Measurements from ENCODE around the gene TTC23.
"Not testable (repeated sequence)": the region's sequence is repeated elsewhere in the genome, so short reads cannot be mapped to it uniquely, and the experiment has no call there.

TTC23 gene

GRCh38 chr15:99248000-99248715 lies 1.2 kb downstream of the TTC23 start:
- DNase-seq, result no peak

- DNase-seq, result no peak
Measured at GRCh38 chr15:99247062-99247461, 2.3 kb downstream of the TTC23 start.

GRCh38 chr15:99244306-99244705 lies 5.1 kb downstream of the TTC23 start:
- DNase-seq, result no peak

GRCh38 chr15:99241752-99242151 lies 7.6 kb downstream of the TTC23 start:
- DNase-seq, result no peak

GRCh38 chr15:99239545-99240198 lies 9.7 kb downstream of the TTC23 start:
- no peak for DNase-seq

GRCh38 chr15:99238849-99239248 lies 10.5 kb downstream of the TTC23 start:
- no peak for DNase-seq

GRCh38 chr15:99234160-99234559 lies 15.2 kb downstream of the TTC23 start:
- DNase-seq, result not testable (repeated sequence)

- no peak for DNase-seq
Measured at GRCh38 chr15:99232740-99233139, 16.6 kb downstream of the TTC23 start.

- DNase-seq, result no peak
Measured at GRCh38 chr15:99230867-99231266, 18.5 kb downstream of the TTC23 start.

- no peak for DNase-seq
Measured at GRCh38 chr15:99228120-99228770, 21.1 kb downstream of the TTC23 start.

GRCh38 chr15:99226802-99227201 lies 22.6 kb downstream of the TTC23 start:
- no peak for DNase-seq

GRCh38 chr15:99224372-99225214 lies 24.8 kb downstream of the TTC23 start:
- no peak for DNase-seq

GRCh38 chr15:99213187-99213811 lies 36.1 kb downstream of the TTC23 start:
- DNase-seq, result peak; percentile 77

GRCh38 chr15:99212406-99212805 lies 37.0 kb downstream of the TTC23 start:
- no peak for DNase-seq

GRCh38 chr15:99211926-99212325 lies 37.5 kb downstream of the TTC23 start:
- DNase-seq, result no peak

- DNase-seq, result no peak
Measured at GRCh38 chr15:99210334-99210733, 39.0 kb downstream of the TTC23 start.

GRCh38 chr15:99209326-99209725 lies 40.1 kb downstream of the TTC23 start:
- DNase-seq, result no peak

- DNase-seq, result no peak
Measured at GRCh38 chr15:99207672-99208071, 41.7 kb downstream of the TTC23 start.

GRCh38 chr15:99202176-99202552 lies 47.2 kb downstream of the TTC23 start:
- no peak for DNase-seq

- no peak for DNase-seq
Measured at GRCh38 chr15:99201408-99202175, 47.8 kb downstream of the TTC23 start.

- no peak for DNase-seq
Measured at GRCh38 chr15:99197856-99198255, 51.5 kb downstream of the TTC23 start.

- DNase-seq, result not testable (repeated sequence)
Measured at GRCh38 chr15:99192181-99192580, 57.2 kb downstream of the TTC23 start.
